IPS-18a (cell line): ENCODE results near the gene COL18A1.

ENCODE experiments used
- H3K27ac ChIP-seq: one replicate; pipeline ENCODE4 v1.5.1; 2013; ENCODE audit warnings: low read length
- H3K27me3 ChIP-seq: one replicate; pipeline ENCODE4 v1.6.1; 2013; ENCODE audit warnings: mild to moderate bottlenecking, low read length; ENCODE audit not compliant: control insufficient read depth, insufficient read depth
- H3K36me3 ChIP-seq: one replicate; pipeline ENCODE4 v1.6.1; 2013; ENCODE audit warnings: low read depth, low read length; ENCODE audit not compliant: control insufficient read depth
- H3K4me1 ChIP-seq: one replicate; pipeline ENCODE4 v1.6.1; 2013; ENCODE audit warnings: low read depth, low read length; ENCODE audit not compliant: control insufficient read depth
- H3K4me3 ChIP-seq: one replicate; pipeline ENCODE4 v1.5.1; 2013; ENCODE audit warnings: low read length
- H3K9ac ChIP-seq: one replicate; pipeline ENCODE4 v1.6.1; 2013; ENCODE audit warnings: mild to moderate bottlenecking, low read length, moderate library complexity
- H3K9me3 ChIP-seq: one replicate; pipeline ENCODE4 v1.6.1; 2013; ENCODE audit warnings: low read depth, low read length; ENCODE audit not compliant: control insufficient read depth

Gene COL18A1

GRCh38 chr21:45469273-45470086 is 64.5 kb downstream of the COL18A1 start:
- Histone ChIP-seq H3K36me3 (peaks cover 8% of the 10 kb centered on the region), H3K4me1 (peaks cover 5% of the 10 kb centered on the region), H3K4me3 (no peak overlapping the region), H3K27me3 (no peaks in the 10 kb centered on the region), H3K27ac (no peak overlapping the region), H3K9me3 (no peaks in the 10 kb centered on the region), H3K9ac (no peak overlapping the region)

GRCh38 chr21:45470087-45470515 is 65.1 kb downstream of the COL18A1 start:
- Histone ChIP-seq H3K27ac (no peak overlapping the region), H3K36me3 (peaks cover 14% of the 10 kb centered on the region), H3K9me3 (no peaks in the 10 kb centered on the region), H3K9ac (no peak overlapping the region), H3K4me1 (peaks cover 5% of the 10 kb centered on the region), H3K27me3 (no peaks in the 10 kb centered on the region), H3K4me3 (no peak overlapping the region)

GRCh38 chr21:45470773-45471524 is 66.0 kb downstream of the COL18A1 start:
- H3K4me1 ChIP-seq = peaks cover 5% of the 10 kb centered on the region
- no peaks in the 10 kb centered on the region for H3K27me3 ChIP-seq
- no peak overlapping the region for H3K27ac ChIP-seq
- no peak overlapping the region for H3K4me3 ChIP-seq
- H3K36me3 ChIP-seq = peaks cover 15% of the 10 kb centered on the region
- no peaks in the 10 kb centered on the region for H3K9me3 ChIP-seq
- H3K9ac ChIP-seq = no peak overlapping the region

GRCh38 chr21:45471525-45472221 is 66.7 kb downstream of the COL18A1 start:
- Histone ChIP-seq H3K9ac (no peak overlapping the region), H3K27me3 (no peaks in the 10 kb centered on the region), H3K9me3 (no peaks in the 10 kb centered on the region), H3K27ac (no peak overlapping the region), H3K36me3 (peaks cover 21% of the 10 kb centered on the region), H3K4me3 (no peak overlapping the region), H3K4me1 (peaks cover 5% of the 10 kb centered on the region)

- Histone ChIP-seq H3K27ac (no peak overlapping the region), H3K4me3 (no peak overlapping the region), H3K36me3 (peaks cover 25% of the 10 kb centered on the region), H3K4me1 (peaks cover 5% of the 10 kb centered on the region), H3K9ac (no peak overlapping the region), H3K27me3 (no peaks in the 10 kb centered on the region), H3K9me3 (no peaks in the 10 kb centered on the region)
These were observed 67.7 kb downstream of the COL18A1 start for GRCh38 chr21:45472445-45473365.

GRCh38 chr21:45473496-45474322 is 68.7 kb downstream of the COL18A1 start:
- no peak overlapping the region for H3K27ac ChIP-seq
- peaks cover 27% of the 10 kb centered on the region for H3K36me3 ChIP-seq
- no peaks in the 10 kb centered on the region for H3K9me3 ChIP-seq

GRCh38 chr21:45474323-45474950 is 69.5 kb downstream of the COL18A1 start:
- H3K27ac ChIP-seq = no peak overlapping the region
- no peak overlapping the region for H3K9ac ChIP-seq
- H3K4me3 ChIP-seq = no peak overlapping the region
- peaks cover 5% of the 10 kb centered on the region for H3K4me1 ChIP-seq
- no peaks in the 10 kb centered on the region for H3K27me3 ChIP-seq
- peaks cover 34% of the 10 kb centered on the region for H3K36me3 ChIP-seq
- no peaks in the 10 kb centered on the region for H3K9me3 ChIP-seq

More at GRCh38 chr21:45473496-45474322, 68.7 kb downstream of the COL18A1 start:
- H3K9ac ChIP-seq = no peak overlapping the region
- H3K27me3 ChIP-seq = no peaks in the 10 kb centered on the region
- H3K4me3 ChIP-seq = no peak overlapping the region
- peaks cover 5% of the 10 kb centered on the region for H3K4me1 ChIP-seq

GRCh38 chr21:45475004-45475685 is 70.2 kb downstream of the COL18A1 start:
- Histone ChIP-seq H3K36me3 (peaks cover 35% of the 10 kb centered on the region), H3K4me3 (no peak overlapping the region), H3K9me3 (no peaks in the 10 kb centered on the region), H3K4me1 (peaks cover 5% of the 10 kb centered on the region), H3K27me3 (no peaks in the 10 kb centered on the region), H3K27ac (no peak overlapping the region), H3K9ac (no peak overlapping the region)

- H3K4me1 ChIP-seq = peaks cover 5% of the 10 kb centered on the region
- no peaks in the 10 kb centered on the region for H3K9me3 ChIP-seq
- H3K9ac ChIP-seq = no peak overlapping the region
- H3K36me3 ChIP-seq = peaks cover 35% of the 10 kb centered on the region
- H3K4me3 ChIP-seq = no peak overlapping the region
- H3K27ac ChIP-seq = no peak overlapping the region
- H3K27me3 ChIP-seq = no peaks in the 10 kb centered on the region
These were observed 71.0 kb downstream of the COL18A1 start for GRCh38 chr21:45475797-45476570.
